Activated CD4-positive, CD25-positive, alpha-beta regulatory T cell treated with anti-CD3 and anti-CD28 coated beads, Interleukin-2, amount 50 U/mL, for 72 hours (primary cell): ENCODE measurements around the gene LOXHD1.

Experiments used
- DNase-seq: peaks from one replicate; pipeline ENCODE4 v3.0.0; 2021

LOXHD1 gene

GRCh38 chr18:46574000-46574742, 82.8 kb downstream of the LOXHD1 start:
- no peak for DNase-seq

DNA sequence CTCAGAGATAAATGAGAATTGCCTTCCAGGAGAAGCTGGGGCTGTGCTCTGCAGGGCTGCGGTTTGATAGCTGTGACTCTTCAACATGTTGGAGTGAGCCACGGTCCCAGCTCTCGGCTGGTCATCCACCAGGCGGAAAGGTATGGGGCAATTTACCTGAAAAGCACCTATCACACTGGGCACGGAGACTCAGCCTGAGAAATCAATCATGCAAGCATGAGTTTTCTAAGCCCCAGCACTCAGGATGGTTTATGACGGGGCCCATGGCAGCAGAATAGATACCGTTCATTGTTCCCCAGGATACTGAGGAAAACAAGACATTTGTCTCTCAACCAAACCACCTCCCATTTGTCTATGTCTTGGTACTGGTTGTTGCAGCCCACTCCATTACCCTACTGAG, 83.9 kb downstream of the LOXHD1 start:
- no peak for DNase-seq

- no peak for DNase-seq
These were observed 85.3 kb downstream of the LOXHD1 start for GRCh38 chr18:46571756-46572155.

- DNase-seq: no peak
These were observed 86.4 kb downstream of the LOXHD1 start for GRCh38 chr18:46570666-46571065.

GRCh38 chr18:46570134-46570533, 86.9 kb downstream of the LOXHD1 start:
- no peak for DNase-seq

GRCh38 chr18:46569211-46569610, 87.8 kb downstream of the LOXHD1 start:
- no peak for DNase-seq

GRCh38 chr18:46567196-46567595, 89.8 kb downstream of the LOXHD1 start:
- no peak for DNase-seq

- no peak for DNase-seq
These were observed 90.9 kb downstream of the LOXHD1 start for GRCh38 chr18:46566111-46566510.

GRCh38 chr18:46565256-46565655, 91.8 kb downstream of the LOXHD1 start:
- no peak for DNase-seq

- DNase-seq: no peak
These were observed 93.7 kb downstream of the LOXHD1 start for GRCh38 chr18:46563317-46563716.

DNA sequence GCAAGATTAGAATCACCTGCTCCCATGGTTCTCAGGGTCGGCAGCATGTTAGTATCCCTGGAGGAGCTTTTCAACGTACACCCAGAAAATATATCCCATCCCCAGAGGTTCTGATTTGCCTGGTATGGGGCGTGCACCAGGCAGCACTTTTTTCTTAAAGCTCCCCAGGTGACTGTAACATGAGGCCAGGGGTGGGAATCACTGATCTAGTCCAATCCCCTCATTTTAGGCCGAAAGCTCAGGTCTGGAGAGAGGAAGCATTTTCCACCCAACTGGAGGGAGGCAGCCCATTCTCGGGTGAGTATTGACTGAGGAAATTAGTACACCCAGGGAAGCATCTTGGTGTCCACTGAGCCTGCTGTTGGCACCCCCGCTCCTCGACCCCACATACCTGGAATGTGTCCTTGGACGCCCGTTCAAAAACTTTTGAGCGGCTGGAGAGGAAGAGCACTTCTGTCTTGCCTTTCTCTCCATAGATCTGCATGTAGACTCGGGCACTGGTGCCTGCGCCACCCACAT, 94.3 kb downstream of the LOXHD1 start:
- DNase-seq: no peak

DNA sequence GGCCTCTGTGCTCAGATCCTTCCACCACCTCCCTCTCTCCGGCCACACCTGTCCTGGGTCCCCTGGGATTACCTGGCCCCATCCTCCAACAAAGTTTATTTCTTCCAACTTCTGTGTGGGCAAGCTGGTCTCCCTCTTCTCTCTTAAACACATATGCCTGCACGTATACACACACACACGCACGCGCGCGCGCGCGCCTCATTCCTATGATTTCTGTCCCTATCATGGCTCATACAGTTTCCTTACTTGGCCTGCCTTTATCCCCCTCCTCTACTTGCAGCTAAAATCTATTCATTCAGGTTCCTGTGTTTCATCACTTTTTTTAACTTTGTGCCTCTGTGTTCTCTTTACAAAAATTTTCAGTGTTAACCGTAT, 96.4 kb downstream of the LOXHD1 start:
- DNase-seq: no peak

- DNase-seq: no peak
These were observed 96.9 kb downstream of the LOXHD1 start for GRCh38 chr18:46559946-46560670.

DNA sequence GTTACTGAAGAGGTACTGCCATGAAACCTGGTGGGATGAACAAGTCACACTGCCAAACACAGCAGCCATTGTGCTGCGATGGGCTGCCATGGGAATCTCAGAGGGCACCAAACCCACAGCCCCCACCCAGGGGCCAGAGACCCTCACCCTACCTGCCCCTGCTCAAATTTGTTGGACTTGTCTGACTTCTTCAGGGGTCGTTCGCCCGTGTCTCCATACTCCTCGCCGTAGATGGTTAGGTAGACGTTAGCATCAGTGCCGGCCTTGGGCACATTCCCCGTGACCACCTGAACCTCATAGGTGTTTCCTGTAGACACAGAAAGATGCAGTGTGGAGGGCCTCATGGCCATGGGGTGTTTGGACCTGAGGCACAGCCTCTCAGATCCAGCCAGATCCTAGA, 97.7 kb downstream of the LOXHD1 start:
- DNase-seq: no peak

- DNase-seq: no peak
These were observed 100.3 kb downstream of the LOXHD1 start for GRCh38 chr18:46556590-46557206.

GRCh38 chr18:46555724-46556123, 101.3 kb downstream of the LOXHD1 start:
- DNase-seq: no peak

DNA sequence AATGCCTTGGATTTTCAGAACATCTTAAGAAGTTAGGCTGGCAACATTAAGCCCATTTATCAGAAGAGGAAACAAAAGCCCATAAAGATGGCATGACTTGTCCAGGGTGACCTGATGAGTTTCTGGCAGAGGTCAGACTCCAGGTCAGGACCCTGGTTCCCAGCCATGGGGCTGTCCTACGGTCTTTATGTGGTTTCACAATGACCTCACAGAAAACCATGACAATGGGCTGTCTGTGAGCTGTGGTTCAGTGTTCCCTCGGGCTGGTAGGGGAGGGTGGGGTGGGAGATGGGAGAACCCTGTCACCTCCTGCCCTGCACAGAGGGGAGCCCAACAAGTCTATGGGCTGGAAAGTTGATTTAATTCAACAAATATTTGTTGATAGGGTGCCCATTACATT, 101.8 kb downstream of the LOXHD1 start:
- DNase-seq: no peak

- DNase-seq: no peak
These were observed 102.5 kb downstream of the LOXHD1 start for GRCh38 chr18:46554406-46555080.

DNA sequence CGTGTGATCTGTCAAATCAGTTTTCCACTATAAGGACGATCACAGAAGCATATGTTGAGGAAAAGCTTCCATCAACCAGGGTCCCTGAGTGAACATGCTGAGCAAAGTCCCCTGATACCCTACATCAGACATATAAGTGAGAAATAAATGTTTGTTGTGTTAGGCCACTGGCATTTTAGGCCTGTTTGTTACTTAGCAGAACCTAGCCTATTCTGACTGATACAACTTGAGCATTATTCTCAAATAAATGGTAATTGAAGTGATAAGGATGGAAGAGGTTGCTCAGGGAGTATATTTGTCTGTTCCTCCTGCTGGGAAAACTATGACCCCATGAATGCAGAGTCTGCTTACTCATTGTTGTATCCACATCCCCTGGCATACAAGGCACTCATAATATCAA, 106.4 kb downstream of the LOXHD1 start:
- DNase-seq: no peak

GRCh38 chr18:46547520-46547919, 109.5 kb downstream of the LOXHD1 start:
- no peak for DNase-seq

GRCh38 chr18:46546111-46546640, 110.8 kb downstream of the LOXHD1 start:
- DNase-seq: no peak

DNA sequence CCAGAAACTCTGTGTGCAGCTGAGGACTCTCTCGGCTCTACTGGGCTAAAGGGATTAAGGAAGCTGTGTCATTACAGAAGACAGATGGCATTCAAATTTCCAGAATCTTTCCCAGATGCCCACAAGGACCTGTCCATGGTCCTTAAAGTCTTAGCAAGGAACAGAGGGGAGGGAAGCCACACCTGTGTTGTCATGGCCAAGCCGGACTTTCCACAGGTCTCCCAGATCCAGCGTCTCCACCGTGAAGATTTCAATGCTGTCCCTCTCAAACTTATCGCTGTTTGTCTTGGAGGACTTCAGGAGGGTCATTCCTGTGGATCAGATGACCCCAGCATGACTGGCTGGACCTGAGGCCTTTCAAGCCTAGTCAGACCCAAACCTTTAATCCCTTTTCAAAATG, 114.5 kb downstream of the LOXHD1 start:
- DNase-seq: no peak

DNA sequence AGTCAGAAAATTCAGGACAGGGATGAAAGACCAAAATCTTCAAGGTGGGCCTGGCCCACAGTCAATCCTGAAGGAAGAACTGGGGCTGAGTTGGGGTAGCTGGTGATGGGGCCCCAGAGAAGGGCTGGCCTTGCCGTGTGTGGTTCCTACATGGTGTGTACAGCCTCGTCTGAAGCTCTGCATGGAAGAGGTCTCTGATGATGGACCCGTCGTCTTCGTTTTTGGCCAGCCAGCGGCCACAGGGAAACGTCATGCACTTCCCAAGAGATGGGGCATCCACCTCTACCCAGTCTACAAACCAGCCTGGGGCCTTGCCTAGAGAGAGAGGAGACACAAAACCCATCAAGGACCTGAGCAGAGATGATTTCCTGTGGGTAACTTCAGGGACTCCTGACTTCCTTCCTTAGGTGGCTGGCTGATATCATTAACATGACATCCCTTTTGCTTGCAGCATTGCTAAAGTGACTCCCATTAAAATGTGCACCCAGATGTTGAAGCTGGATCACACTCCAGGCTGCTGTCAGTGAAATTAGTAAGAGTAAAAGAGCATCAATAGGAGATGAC, 115.3 kb downstream of the LOXHD1 start:
- no peak for DNase-seq
